ENCODE data around the gene TXNDC5. TPM values are rescaled to one million over a fixed set of nuclear protein-coding genes. Genes with fewer than 3 reads are reported as not detected.

Gene TXNDC5
- total and polyA plus RNA-seq, 2 donors (not counting 3 experiments of a cell fraction or from before 2014, with no cell fraction given): 1,665 to 2,629 TPM

GRCh38 chr6:7960141-7960540 lies 49.6 kb upstream of the TXNDC5 start:
- Histone ChIP-seq H3K79me2 (ENCODE audit: control insufficient read depth, insufficient read depth, low read length) (no peaks in the 10 kb centered on the region), H3K27ac (ENCODE audit: insufficient read depth, low read depth, low read length) (peak overlapping the region; percentile 57), H3K9me3 (replicated peaks; ENCODE audit: control insufficient read depth, insufficient read depth, low read length) (no peaks in the 10 kb centered on the region), H3K4me2 (ENCODE audit: insufficient read depth, low read length) (peak overlapping the region; percentile 92), H3K4me1 (ENCODE audit: control insufficient read depth, extremely low read depth, insufficient read depth, low read length) (peaks cover 21% of the 10 kb centered on the region), H3K36me3 (ENCODE audit: control insufficient read depth in 2 of 2, extremely low read depth in 1 of 2, insufficient read depth in 2 of 2, low read length in 2 of 2) (no peaks in the 10 kb centered on the region), H2AFZ (ENCODE audit: low read depth, low read length) (no peak overlapping the region), H3K4me3 (replicated peaks in 1 of 3; ENCODE audit: insufficient read depth in 1 of 3, low read depth in 1 of 3, low read length in 3 of 3) (peak overlapping the region in 1 of 3 experiments; percentile 28), H3K9me1 (replicated peaks; ENCODE audit: control insufficient read depth, extremely low read depth, insufficient read depth, low read length) (no peaks in the 10 kb centered on the region), H3K9ac (replicated peaks; ENCODE audit: extremely low read depth, insufficient read depth, low read length) (peak overlapping the region; percentile 19), H4K20me1 (replicated peaks; ENCODE audit: control insufficient read depth, extremely low read depth, insufficient read depth, low read length) (no peaks in the 10 kb centered on the region), H3K27me3 (ENCODE audit: control insufficient read depth in 2 of 2, insufficient read depth in 2 of 2, low read length in 2 of 2) (no peaks in the 10 kb centered on the region)
- dilution Hi-C loops (cut with MboI; ENCODE audit: extremely low pct_ligation_motif_present, low sequenced_read_pairs): no loop called here
- ChIA-PET POLR2A (interaction anchor here (0.7 kb wide), 1 partner anchor 71 kb away, joined by 4 read pairs; no protein-coding TSS in a partner anchor), CTCF (interaction anchor here (0.7 to 1.4 kb wide), 3 partner anchors 8 to 14 kb away, joined by 3 to 7 read pairs (median 4); no protein-coding TSS in a partner anchor)
- TF ChIP-seq FOS (IDR thresholded peaks at IDR 0.05; ENCODE audit: borderline replicate concordance, insufficient read depth, low read length) (no peak), EZH2 (IDR thresholded peaks at IDR 0.05; ENCODE audit: borderline replicate concordance, low read depth, low read length, severe bottlenecking) (no peak), POLR2AphosphoS5 (IDR thresholded peaks at IDR 0.05; ENCODE audit: insufficient read depth, low read depth, low read length) (no peak), JUN (IDR thresholded peaks at IDR 0.05; ENCODE audit: borderline replicate concordance, insufficient read depth, insufficient read length, low read depth) (no peak), MYC (IDR thresholded peaks at IDR 0.05; ENCODE audit: low read depth, low read length) (no peak), MAX (IDR thresholded peaks at IDR 0.05; ENCODE audit: insufficient read depth, insufficient read length) (no peak), GATA2 (IDR thresholded peaks at IDR 0.05; ENCODE audit: insufficient read depth, insufficient read length, low read depth, low read length) (peak; percentile 16)
- DNase-seq (ENCODE audit: low read depth, low spot score): peak; percentile 72
- BruUV-seq (replicated peaks): no TSS peak
- peak; percentile 88 for FAIRE-seq
- intact Hi-C loops (cut with micrococcal nuclease): loop anchor here (1.0 kb wide), 1 partner anchor 15 kb away; no protein-coding TSS in a partner anchor

GRCh38 chr6:7959453-7959852 lies 48.9 kb upstream of the TXNDC5 start:
- CTCF ChIA-PET: interaction anchor here (0.7 to 1.4 kb wide), 3 partner anchors 9 to 15 kb away, joined by 3 to 7 read pairs (median 4); no protein-coding TSS in a partner anchor
- Histone ChIP-seq H3K27ac (ENCODE audit: insufficient read depth, low read depth, low read length) (peak overlapping the region; percentile 57), H3K79me2 (ENCODE audit: control insufficient read depth, insufficient read depth, low read length) (no peaks in the 10 kb centered on the region), H2AFZ (ENCODE audit: low read depth, low read length) (no peak overlapping the region), H3K4me1 (ENCODE audit: control insufficient read depth, extremely low read depth, insufficient read depth, low read length) (peaks cover 27% of the 10 kb centered on the region), H3K36me3 (ENCODE audit: control insufficient read depth in 2 of 2, extremely low read depth in 1 of 2, insufficient read depth in 2 of 2, low read length in 2 of 2) (no peaks in the 10 kb centered on the region), H3K9me1 (replicated peaks; ENCODE audit: control insufficient read depth, extremely low read depth, insufficient read depth, low read length) (no peaks in the 10 kb centered on the region), H3K4me2 (ENCODE audit: insufficient read depth, low read length) (peak overlapping the region; percentile 92), H3K9ac (replicated peaks; ENCODE audit: extremely low read depth, insufficient read depth, low read length) (no peak overlapping the region), H3K4me3 (replicated peaks in 1 of 3; ENCODE audit: insufficient read depth in 1 of 3, low read depth in 1 of 3, low read length in 3 of 3) (no peak overlapping the region), H3K9me3 (replicated peaks; ENCODE audit: control insufficient read depth, insufficient read depth, low read length) (no peaks in the 10 kb centered on the region), H4K20me1 (replicated peaks; ENCODE audit: control insufficient read depth, extremely low read depth, insufficient read depth, low read length) (no peaks in the 10 kb centered on the region), H3K27me3 (ENCODE audit: control insufficient read depth in 2 of 2, insufficient read depth in 2 of 2, low read length in 2 of 2) (no peaks in the 10 kb centered on the region)
- POLR2A ChIA-PET: no interaction called here
- intact Hi-C loops (cut with micrococcal nuclease) (no loop called here), dilution Hi-C loops (cut with MboI; ENCODE audit: extremely low pct_ligation_motif_present, low sequenced_read_pairs) (no loop called here)
- DNase-seq (ENCODE audit: low read depth, low spot score): peak; percentile 54
- BruUV-seq (replicated peaks): no TSS peak
- peak; percentile 83 for FAIRE-seq
- TF ChIP-seq CTCF (IDR thresholded peaks at IDR 0.05; ENCODE audit: extremely low read depth in 1 of 2, insufficient read depth in 1 of 2, low read depth in 1 of 2, low read length in 2 of 2): no peak
- TF ChIP-seq MAX (IDR thresholded peaks at IDR 0.05; ENCODE audit: insufficient read depth, insufficient read length): no peak
- peak; percentile 74 for TF ChIP-seq GATA2 (IDR thresholded peaks at IDR 0.05; ENCODE audit: insufficient read depth, insufficient read length, low read depth, low read length)
- no peak for TF ChIP-seq JUN (IDR thresholded peaks at IDR 0.05; ENCODE audit: borderline replicate concordance, insufficient read depth, insufficient read length, low read depth)
- TF ChIP-seq POLR2A (IDR thresholded peaks at IDR 0.05; ENCODE audit: low read depth, low read length): no peak
- peak; percentile 62 for TF ChIP-seq FOS (IDR thresholded peaks at IDR 0.05; ENCODE audit: borderline replicate concordance, insufficient read depth, low read length)
- TF ChIP-seq POLR2AphosphoS5 (IDR thresholded peaks at IDR 0.05; ENCODE audit: insufficient read depth, low read depth, low read length): no peak
- no peak for TF ChIP-seq MYC (IDR thresholded peaks at IDR 0.05; ENCODE audit: low read depth, low read length)
- no peak for TF ChIP-seq EZH2 (IDR thresholded peaks at IDR 0.05; ENCODE audit: borderline replicate concordance, low read depth, low read length, severe bottlenecking)

All from endothelial cell of umbilical vein (primary cell).